Parathyroid adenoma (tissue), 2 donors: ENCODE measurements around the gene CNTNAP2.

ENCODE experiments used
- H2AFZ ChIP-seq: fragments of 300-600 bp; sonication (generic); one replicate; pipeline ENCODE4 v1.7.0; 2017; ENCODE audit warnings: antibody characterized with exemption, mild to moderate bottlenecking
- H3K27ac ChIP-seq: fragments of 300-600 bp; sonication (generic); one replicate; pipeline ENCODE4 v1.7.0; 2017
- H3K27me3 ChIP-seq: fragments of 300-600 bp; sonication (generic); one replicate; pipeline ENCODE4 v1.7.0; 2017; ENCODE audit warnings: low read length; ENCODE audit not compliant: control insufficient read depth, insufficient read depth
- H3K36me3 ChIP-seq: fragments of 300-600 bp; sonication (generic); one replicate; pipeline ENCODE4 v1.7.0; 2017; ENCODE audit warnings: low read length; ENCODE audit not compliant: control insufficient read depth, insufficient read depth
- H3K4me1 ChIP-seq: fragments of 300-600 bp; sonication (generic); one replicate; pipeline ENCODE4 v1.7.0; 2017; ENCODE audit warnings: control low read depth
- H3K4me2 ChIP-seq: fragments of 300-600 bp; sonication (generic); one replicate; pipeline ENCODE4 v1.7.0; 2017; ENCODE audit warnings: low read length
- H3K4me3 ChIP-seq: fragments of 300-600 bp; sonication (generic); one replicate; pipeline ENCODE4 v1.7.0; 2017; ENCODE audit warnings: low read depth, low read length
- H3K79me2 ChIP-seq: fragments of 300-600 bp; sonication (generic); one replicate; pipeline ENCODE4 v1.7.0; 2017; ENCODE audit warnings: control low read depth
- H3K9ac ChIP-seq: fragments of 300-600 bp; sonication (generic); one replicate; pipeline ENCODE4 v1.7.0; 2017; ENCODE audit warnings: mild to moderate bottlenecking
- H3K9me3 ChIP-seq: fragments of 300-600 bp; sonication (generic); one replicate; pipeline ENCODE4 v1.7.0; 2017; ENCODE audit warnings: low read length; ENCODE audit not compliant: control insufficient read depth
- CTCF ChIP-seq: fragments of 300-600 bp; sonication (generic); IDR thresholded peaks from one replicate; pipeline ENCODE4 v1.7.0; 2017; ENCODE audit warnings: antibody characterized with exemption, mild to moderate bottlenecking
- donor health status: primary hyperparathyroidism.

CNTNAP2 gene

GRCh38 chr7:146126767-146127509 is 10.3 kb downstream of the CNTNAP2 start:
- H3K27me3 ChIP-seq: no peaks in the 10 kb centered on the region
- H3K4me2 ChIP-seq: no peak overlapping the region

GRCh38 chr7:146129296-146129695 is 12.7 kb downstream of the CNTNAP2 start:
- H3K9ac ChIP-seq: no peak overlapping the region
- H3K79me2 ChIP-seq: no peaks in the 10 kb centered on the region
- no peak overlapping the region for H3K4me3 ChIP-seq
- TF ChIP-seq CTCF: no peak
- H3K4me2 ChIP-seq: no peak overlapping the region
- H3K27me3 ChIP-seq: no peaks in the 10 kb centered on the region
- H3K27ac ChIP-seq: no peak overlapping the region
- H2AFZ ChIP-seq: no peak overlapping the region
- H3K9me3 ChIP-seq: no peaks in the 10 kb centered on the region
- no peaks in the 10 kb centered on the region for H3K36me3 ChIP-seq
- no peaks in the 10 kb centered on the region for H3K4me1 ChIP-seq

More at GRCh38 chr7:146126767-146127509, 10.3 kb downstream of the CNTNAP2 start:
- H3K27ac ChIP-seq: no peak overlapping the region
- no peaks in the 10 kb centered on the region for H3K9me3 ChIP-seq
- no peak overlapping the region for H3K4me3 ChIP-seq
- no peaks in the 10 kb centered on the region for H3K79me2 ChIP-seq
- H2AFZ ChIP-seq: no peak overlapping the region
- H3K36me3 ChIP-seq: no peaks in the 10 kb centered on the region
- no peak for TF ChIP-seq CTCF
- no peaks in the 10 kb centered on the region for H3K4me1 ChIP-seq
- no peak overlapping the region for H3K9ac ChIP-seq

GRCh38 chr7:146129997-146130396 is 13.4 kb downstream of the CNTNAP2 start:
- H3K27ac ChIP-seq: no peak overlapping the region
- no peaks in the 10 kb centered on the region for H3K9me3 ChIP-seq
- TF ChIP-seq CTCF: no peak
- no peaks in the 10 kb centered on the region for H3K36me3 ChIP-seq
- no peak overlapping the region for H2AFZ ChIP-seq
- H3K27me3 ChIP-seq: no peaks in the 10 kb centered on the region
- H3K9ac ChIP-seq: no peak overlapping the region
- H3K4me1 ChIP-seq: no peaks in the 10 kb centered on the region
- no peak overlapping the region for H3K4me3 ChIP-seq
- H3K79me2 ChIP-seq: no peaks in the 10 kb centered on the region
- no peak overlapping the region for H3K4me2 ChIP-seq

GRCh38 chr7:146131701-146132100 is 15.1 kb downstream of the CNTNAP2 start:
- H3K9me3 ChIP-seq: no peaks in the 10 kb centered on the region
- no peak overlapping the region for H3K4me3 ChIP-seq
- H3K79me2 ChIP-seq: no peaks in the 10 kb centered on the region
- no peaks in the 10 kb centered on the region for H3K27me3 ChIP-seq
- no peak overlapping the region for H2AFZ ChIP-seq
- no peak for TF ChIP-seq CTCF
- H3K9ac ChIP-seq: no peak overlapping the region
- H3K4me2 ChIP-seq: no peak overlapping the region
- no peaks in the 10 kb centered on the region for H3K4me1 ChIP-seq
- H3K36me3 ChIP-seq: no peaks in the 10 kb centered on the region
- no peak overlapping the region for H3K27ac ChIP-seq

GRCh38 chr7:146136357-146136875 is 19.8 kb downstream of the CNTNAP2 start:
- H3K27me3 ChIP-seq: no peaks in the 10 kb centered on the region
- H3K9ac ChIP-seq: no peak overlapping the region
- no peaks in the 10 kb centered on the region for H3K4me1 ChIP-seq
- H3K36me3 ChIP-seq: no peaks in the 10 kb centered on the region
- H2AFZ ChIP-seq: no peak overlapping the region
- no peak overlapping the region for H3K4me3 ChIP-seq
- no peak overlapping the region for H3K27ac ChIP-seq
- no peaks in the 10 kb centered on the region for H3K9me3 ChIP-seq
- no peak for TF ChIP-seq CTCF
- no peaks in the 10 kb centered on the region for H3K79me2 ChIP-seq
- no peak overlapping the region for H3K4me2 ChIP-seq
